ENCODE results near the gene TAGLN3.
"Not testable (repeated sequence)": the region's sequence is repeated elsewhere in the genome, so short reads cannot be mapped to it uniquely, and the experiment has no call there.

The TAGLN3 gene

DNA sequence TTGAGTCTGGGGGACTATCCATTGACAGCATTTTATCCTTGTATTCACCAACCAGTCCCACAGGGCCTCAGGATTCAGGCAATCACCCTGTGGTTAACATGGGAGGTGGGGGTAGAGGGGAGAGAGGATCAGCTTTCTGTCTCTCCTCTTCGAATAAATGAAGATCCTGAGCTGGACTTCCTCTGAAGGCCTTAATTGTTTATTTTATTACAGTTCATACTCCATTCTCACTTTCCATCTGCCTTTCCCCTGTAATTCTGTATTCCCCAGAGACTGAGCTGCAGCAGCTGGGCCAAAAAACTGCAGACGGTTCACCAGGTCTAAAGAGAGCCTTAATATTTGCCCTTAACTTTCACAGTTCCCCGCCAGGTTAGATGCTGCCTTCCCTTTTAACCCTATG is 11.9 kb downstream of the TAGLN3 start:
- no peak for DNase-seq (ENCODE audit: low spot score)

DNA sequence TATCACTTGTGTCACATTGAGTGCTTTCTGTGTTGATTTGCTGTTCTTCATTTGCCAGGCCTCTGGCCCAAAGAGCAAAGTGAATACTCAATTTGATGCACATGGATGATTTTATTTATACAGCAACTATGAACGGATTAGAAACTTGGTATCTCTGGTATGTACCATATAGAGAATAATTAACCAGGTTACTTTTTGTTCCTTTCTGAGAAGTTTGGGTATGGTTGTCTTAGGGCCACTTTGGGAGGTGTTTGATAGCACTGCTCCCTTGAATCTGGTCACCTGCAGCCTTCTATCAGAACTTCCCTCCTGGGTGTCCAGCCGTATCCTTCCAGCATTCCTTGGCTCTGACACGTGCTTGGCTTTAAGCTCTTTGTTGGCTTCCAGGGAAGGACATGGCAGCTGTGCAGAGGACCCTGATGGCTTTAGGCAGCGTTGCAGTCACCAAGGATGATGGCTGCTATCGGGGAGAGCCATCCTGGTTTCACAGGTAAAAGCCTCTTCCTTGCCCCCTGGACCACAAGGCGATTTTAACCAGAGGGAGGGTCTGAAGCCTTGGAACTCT is 12.7 kb downstream of the TAGLN3 start:
- DNase-seq (ENCODE audit: low spot score): no peak

- DNase-seq (ENCODE audit: low spot score): no peak
These were observed 13.7 kb downstream of the TAGLN3 start for GRCh38 chr3:112012205-112012992.

GRCh38 chr3:112013058-112013783 is 14.5 kb downstream of the TAGLN3 start:
- DNase-seq (ENCODE audit: low spot score): peak; percentile 72

GRCh38 chr3:112013784-112014143 is 15.0 kb downstream of the TAGLN3 start:
- no peak for DNase-seq (ENCODE audit: low spot score)

GRCh38 chr3:112017091-112017490 is 18.4 kb downstream of the TAGLN3 start:
- DNase-seq (ENCODE audit: low spot score): peak; percentile 64

GRCh38 chr3:112018712-112019111 is 20.0 kb downstream of the TAGLN3 start:
- no peak for DNase-seq (ENCODE audit: low spot score)

GRCh38 chr3:112019716-112020115 is 21.0 kb downstream of the TAGLN3 start:
- DNase-seq (ENCODE audit: low spot score): no peak

GRCh38 chr3:112020674-112021085 is 22.0 kb downstream of the TAGLN3 start:
- DNase-seq (ENCODE audit: low spot score): no peak

GRCh38 chr3:112027142-112027541 is 28.4 kb downstream of the TAGLN3 start:
- DNase-seq (ENCODE audit: low spot score): no peak

DNA sequence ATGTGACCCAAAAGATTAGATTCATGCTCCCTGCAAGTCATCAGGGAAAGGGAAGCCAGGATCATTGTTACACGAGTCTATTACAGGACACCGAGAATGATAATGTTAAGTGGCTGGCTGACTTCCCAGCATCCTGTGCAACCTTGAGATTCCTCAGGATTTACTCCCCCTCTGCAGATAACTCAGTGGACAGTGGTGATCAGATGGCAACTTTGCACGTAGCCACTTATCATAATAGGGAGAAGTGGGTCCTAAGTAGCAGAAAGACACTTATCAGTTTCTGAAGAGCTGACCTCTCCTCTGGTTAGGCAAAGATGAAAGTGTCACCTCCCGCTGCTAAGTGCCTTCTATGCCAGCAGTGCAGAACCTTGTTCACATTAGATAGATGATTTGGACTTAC is 29.1 kb downstream of the TAGLN3 start:
- no peak for DNase-seq (ENCODE audit: low spot score)

GRCh38 chr3:112030901-112031300 is 32.2 kb downstream of the TAGLN3 start:
- DNase-seq (ENCODE audit: low spot score): no peak

- no peak for DNase-seq (ENCODE audit: low spot score)
These were observed 33.5 kb downstream of the TAGLN3 start for GRCh38 chr3:112032098-112032731.

- DNase-seq (ENCODE audit: low spot score): no peak
These were observed 35.7 kb downstream of the TAGLN3 start, which contains the start of gene TMPRSS7 for GRCh38 chr3:112034436-112034835. TMPRSS7 (plus strand) TSS chr3:112034736; CDS start chr3:112034846, 110 bp downstream.

GRCh38 chr3:112035241-112035640 is 36.5 kb downstream of the TAGLN3 start:
- no peak for DNase-seq (ENCODE audit: low spot score)

DNA sequence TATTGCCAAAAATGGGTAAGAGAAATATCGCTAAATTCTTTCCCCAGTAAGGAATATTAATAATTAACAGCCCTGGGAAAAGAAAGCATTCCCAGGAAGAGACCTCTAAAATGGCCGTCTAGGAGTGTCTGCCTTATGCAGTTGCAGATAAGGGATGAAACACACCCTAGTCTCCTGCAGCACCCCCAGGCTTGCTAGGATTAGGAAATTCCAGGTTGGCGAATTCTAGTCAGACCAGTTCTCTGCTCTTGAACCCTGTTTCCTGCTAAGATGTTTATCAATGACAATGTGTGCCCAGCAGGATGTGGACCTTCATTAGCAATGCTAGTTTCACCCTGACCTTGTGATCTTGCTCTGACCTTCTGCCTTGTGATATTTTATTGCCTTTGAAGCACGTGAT is 38.5 kb downstream of the TAGLN3 start:
- not testable (repeated sequence) for DNase-seq (ENCODE audit: low spot score)

DNA sequence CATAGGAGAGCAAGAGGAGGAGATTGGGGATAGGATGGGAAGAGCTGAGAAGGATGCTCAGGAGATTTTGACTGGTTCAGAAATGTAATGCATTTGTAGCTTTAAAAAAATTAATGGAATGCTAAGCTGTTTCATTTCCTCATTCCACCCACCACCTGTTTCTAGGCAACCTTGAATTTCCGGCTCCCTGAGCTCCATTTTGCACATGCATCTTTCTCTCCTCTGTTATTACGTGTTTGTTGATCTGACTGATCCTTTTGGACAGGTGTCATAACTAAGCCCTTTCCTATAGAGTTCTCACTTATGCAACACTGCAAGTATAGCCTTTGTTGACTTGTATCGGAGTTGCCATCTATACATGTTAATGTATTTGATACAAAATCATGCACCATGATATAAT is 40.1 kb downstream of the TAGLN3 start:
- no peak for DNase-seq (ENCODE audit: low spot score)

DNA sequence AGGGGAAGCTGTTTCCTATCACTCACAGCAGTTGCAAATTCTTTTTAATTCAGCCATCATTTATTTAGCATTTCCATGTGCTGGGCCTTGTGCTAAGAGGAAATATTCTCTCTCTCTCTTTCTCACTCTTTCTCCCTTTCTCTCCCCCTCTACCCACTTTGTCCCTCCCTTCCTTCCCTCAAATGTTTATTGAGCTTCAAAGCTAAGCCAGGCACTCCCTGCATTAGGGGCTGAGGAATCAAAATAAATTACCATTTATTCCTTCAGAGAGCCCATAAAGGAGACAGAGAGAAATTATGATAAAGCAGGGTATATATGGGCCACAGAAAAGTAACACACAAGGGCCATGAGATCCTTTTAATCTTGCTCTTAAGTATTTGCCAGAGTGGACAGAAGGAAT is 42.6 kb downstream of the TAGLN3 start:
- no peak for DNase-seq (ENCODE audit: low spot score)

DNA sequence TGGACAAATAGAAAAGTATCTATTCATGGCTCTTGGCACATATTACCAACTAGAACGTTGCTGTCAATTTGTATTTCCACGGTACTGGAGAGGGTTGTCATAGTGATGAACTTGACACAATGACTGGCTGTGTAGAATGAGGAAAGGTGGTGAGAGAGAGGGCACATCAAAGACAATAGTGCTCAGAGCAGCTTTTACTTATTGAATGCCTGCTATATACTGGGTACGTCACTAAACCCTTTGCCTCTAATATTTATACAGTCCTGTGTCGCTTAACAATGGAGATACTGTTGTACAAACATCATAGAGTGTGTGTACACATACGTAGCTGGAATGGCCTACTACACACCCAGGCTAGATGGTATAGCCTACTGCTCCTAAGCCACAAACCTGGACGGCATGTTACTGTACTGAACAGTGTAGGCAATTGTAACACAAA is 44.1 kb downstream of the TAGLN3 start:
- no peak for DNase-seq (ENCODE audit: low spot score)

DNA sequence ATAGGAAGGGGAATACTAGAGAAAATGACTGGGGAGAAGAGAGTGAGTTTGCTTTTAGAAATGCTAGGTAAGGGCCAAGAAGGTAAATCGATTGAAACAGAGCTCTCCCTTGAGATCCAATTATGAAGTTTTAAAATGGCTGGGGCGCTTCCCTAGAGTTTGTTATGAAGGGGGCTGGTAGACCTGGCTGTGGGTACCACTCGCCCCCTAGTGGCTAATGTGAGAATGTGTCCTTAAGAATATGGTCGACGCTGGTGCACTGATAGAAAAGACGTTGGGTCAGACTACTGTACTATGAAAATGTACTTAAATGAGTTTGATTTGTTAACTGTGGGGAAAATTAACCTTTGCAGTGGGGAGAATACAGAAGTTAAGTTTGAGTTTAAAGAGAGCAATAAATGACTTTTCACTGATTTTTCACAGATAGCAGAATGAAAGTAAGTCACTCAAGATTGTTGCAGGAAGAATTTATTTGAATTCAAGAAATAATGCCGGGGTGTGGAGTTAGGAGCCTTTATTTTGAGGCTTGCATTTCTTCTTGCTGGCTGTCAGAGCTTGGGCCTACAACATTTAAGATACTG is 45.0 kb downstream of the TAGLN3 start:
- peak; percentile 68 for DNase-seq (ENCODE audit: low spot score)

- no peak for DNase-seq (ENCODE audit: low spot score)
These were observed 47.9 kb downstream of the TAGLN3 start for GRCh38 chr3:112046599-112046998.

GRCh38 chr3:112047264-112047663 is 48.5 kb downstream of the TAGLN3 start:
- no peak for DNase-seq (ENCODE audit: low spot score)

Data from kidney capillary endothelial cell (primary cell).